ENCODE results near the gene TRMT11. TPM values are rescaled to one million over a fixed set of nuclear protein-coding genes. Genes with fewer than 3 reads are reported as not detected.

TRMT11 gene
- total and polyA plus RNA-seq, 2 of the 13 experiments (the other 11 are each of a cell fraction or from before 2014, with no cell fraction given), result 42.2 to 81.9 TPM

GRCh38 chr6:125953502-125953875 lies 32.9 kb upstream of the TRMT11 start (continued):
- TF ChIP-seq MYPOP (CRISPR knock-in tag; IDR thresholded peaks at IDR 0.05) (no peak), MLXIP (CRISPR knock-in tag; IDR thresholded peaks at IDR 0.05; ENCODE audit: borderline replicate concordance) (no peak), BCL6 (CRISPR knock-in tag; IDR thresholded peaks at IDR 0.05) (no peak), U2AF1 (optimal IDR thresholded peaks at IDR 0.05; ENCODE audit: low read depth, low read length) (no peak), HMGXB3 (CRISPR knock-in tag; IDR thresholded peaks at IDR 0.05; ENCODE audit: borderline replicate concordance) (no peak), ZKSCAN1 (IDR thresholded peaks at IDR 0.05; ENCODE audit: low read length) (no peak), ARNT2 (CRISPR knock-in tag; IDR thresholded peaks at IDR 0.05; ENCODE audit: low read depth) (no peak), GMEB2 (CRISPR knock-in tag; IDR thresholded peaks at IDR 0.05; ENCODE audit: low read depth) (no peak), IRF2 (CRISPR knock-in tag; IDR thresholded peaks at IDR 0.05) (no peak), ZBTB25 (CRISPR knock-in tag; IDR thresholded peaks at IDR 0.05) (no peak), ZEB1 (IDR thresholded peaks at IDR 0.05; ENCODE audit: insufficient replicate concordance, low read depth) (peak; percentile 82), GABPB1 (CRISPR knock-in tag; IDR thresholded peaks at IDR 0.05) (peak; percentile 29; the same call in 1 of the 2 replicates), RBFOX2 (IDR thresholded peaks at IDR 0.05; ENCODE audit: low read depth, low read length) (no peak), BRCA1 (CRISPR knock-in tag; IDR thresholded peaks at IDR 0.05) (no peak), TFAP4 (IDR thresholded peaks at IDR 0.05; ENCODE audit: borderline replicate concordance, low read depth) (no peak), FOXK1 (CRISPR knock-in tag; IDR thresholded peaks at IDR 0.05; ENCODE audit: borderline replicate concordance, low read depth) (no peak), ZNF670 (CRISPR knock-in tag; IDR thresholded peaks at IDR 0.05; ENCODE audit: borderline replicate concordance) (no peak), TEAD3 (CRISPR knock-in tag; optimal IDR thresholded peaks at IDR 0.05; ENCODE audit: borderline replicate concordance) (peak; percentile 52), MZF1 (CRISPR knock-in tag; IDR thresholded peaks at IDR 0.05; ENCODE audit: borderline replicate concordance) (no peak)

Data from HepG2 (cell line).